Frontal cortex (tissue), 4 donors: ENCODE results near the gene LRRC1. TPM values are rescaled to one million over a fixed set of nuclear protein-coding genes. Genes with fewer than 3 reads are reported as not detected.

Experiments
- DNase-seq, 2 donors: peaks; one replicate each; pipeline ENCODE4 v3.0.0; 2012; ENCODE audit warnings: low spot score in 2 of 2
- FAIRE-seq: peaks from 2 replicates; lab custom pipeline; 2012; peaks lifted over from hg19 to GRCh38; lab: Jason Lieb, UNC
- total RNA-seq: library from RNA; depleted of rRNA; stranded (reverse); fragments of >200 nt; gene quantifications from one replicate; pipeline ENCODE4 v1.2.3, GENCODE V29; 2014
- donor health status: control.
- donor health status: control.
- donor health status: control.

Gene LRRC1
- total RNA-seq, 1 donor from 2014 or later, result 10.6 TPM

DNA sequence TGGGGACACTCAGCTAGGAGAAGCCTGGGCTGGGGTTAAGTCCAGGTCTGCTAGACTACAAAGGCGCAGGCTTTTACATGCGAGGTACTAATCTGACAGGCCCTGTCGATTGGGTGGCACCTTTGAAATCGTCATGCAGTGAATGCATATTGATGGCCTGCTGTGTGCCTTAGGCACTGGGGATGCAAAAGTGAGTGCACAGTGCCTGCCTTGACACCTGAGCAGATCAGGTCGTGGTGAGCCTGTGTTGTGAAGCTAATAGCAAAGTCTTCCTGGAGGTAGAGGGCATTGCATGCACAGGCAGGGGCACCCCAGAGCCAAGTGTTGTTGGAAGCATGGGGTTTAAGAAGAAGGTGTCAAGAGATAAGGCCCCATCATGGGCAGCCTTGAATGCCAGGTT is 16.9 kb downstream of the LRRC1 start:
- FAIRE-seq, result no peak
- no peak for DNase-seq

DNA sequence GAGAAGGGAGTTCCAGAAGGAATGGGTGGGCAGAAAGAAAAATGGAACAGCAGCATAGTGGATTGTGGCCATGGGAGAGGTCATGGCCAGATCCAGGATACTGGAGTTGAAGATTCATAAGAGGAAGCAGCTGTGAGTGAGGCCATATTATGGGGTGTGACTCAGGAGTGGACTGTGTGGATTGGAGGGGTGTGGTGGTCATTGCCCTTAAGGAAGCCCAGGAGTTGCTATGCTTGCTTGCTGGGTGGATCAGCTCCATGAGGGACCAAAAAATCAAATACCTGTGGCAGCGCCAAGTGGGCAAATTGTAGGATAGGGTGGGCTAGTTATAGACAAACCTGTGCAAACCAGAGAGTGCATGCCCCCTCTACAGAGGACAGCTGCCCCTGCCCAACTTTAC is 18.3 kb downstream of the LRRC1 start:
- DNase-seq, result no peak
- FAIRE-seq, result no peak

DNA sequence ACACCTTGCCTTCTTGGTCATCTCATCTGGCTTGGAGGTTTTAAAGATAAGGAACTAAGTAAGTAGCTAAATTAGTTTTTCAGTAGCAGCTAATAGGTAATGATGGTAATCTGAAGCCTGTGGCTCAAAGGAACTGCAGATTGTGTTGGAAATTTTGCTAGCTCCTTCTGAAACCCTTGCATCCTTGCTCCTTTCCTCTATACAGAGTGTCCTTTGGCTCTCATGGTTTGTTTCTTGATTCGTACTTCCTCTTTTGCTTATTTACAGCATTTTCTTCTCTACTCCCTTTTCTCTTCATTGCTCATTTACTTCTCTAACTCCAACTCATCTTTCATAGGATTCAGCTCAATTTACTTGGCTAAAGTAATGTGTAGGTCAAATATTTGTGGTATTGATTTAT is 19.0 kb downstream of the LRRC1 start:
- FAIRE-seq, result no peak
- no peak for DNase-seq

DNA sequence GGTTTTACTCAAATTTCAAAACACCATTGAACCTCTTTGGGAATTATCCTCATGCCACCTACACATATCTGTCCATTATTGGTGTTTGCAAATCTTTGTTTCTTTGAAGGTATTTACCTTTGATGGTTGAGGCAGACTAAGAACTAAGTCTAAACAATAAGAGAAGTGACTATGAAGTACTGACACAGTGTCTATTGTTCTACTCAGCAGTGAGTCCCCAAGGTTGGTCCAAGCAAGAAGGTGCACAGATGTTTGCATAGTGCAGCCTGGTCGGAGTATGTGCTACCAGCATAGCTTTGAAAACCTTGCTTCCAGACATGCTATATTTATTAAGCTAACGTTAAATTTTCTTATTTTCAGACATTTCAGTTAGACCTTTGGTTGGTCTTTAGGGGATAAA is 19.5 kb downstream of the LRRC1 start:
- DNase-seq, result no peak
- no peak for FAIRE-seq

DNA sequence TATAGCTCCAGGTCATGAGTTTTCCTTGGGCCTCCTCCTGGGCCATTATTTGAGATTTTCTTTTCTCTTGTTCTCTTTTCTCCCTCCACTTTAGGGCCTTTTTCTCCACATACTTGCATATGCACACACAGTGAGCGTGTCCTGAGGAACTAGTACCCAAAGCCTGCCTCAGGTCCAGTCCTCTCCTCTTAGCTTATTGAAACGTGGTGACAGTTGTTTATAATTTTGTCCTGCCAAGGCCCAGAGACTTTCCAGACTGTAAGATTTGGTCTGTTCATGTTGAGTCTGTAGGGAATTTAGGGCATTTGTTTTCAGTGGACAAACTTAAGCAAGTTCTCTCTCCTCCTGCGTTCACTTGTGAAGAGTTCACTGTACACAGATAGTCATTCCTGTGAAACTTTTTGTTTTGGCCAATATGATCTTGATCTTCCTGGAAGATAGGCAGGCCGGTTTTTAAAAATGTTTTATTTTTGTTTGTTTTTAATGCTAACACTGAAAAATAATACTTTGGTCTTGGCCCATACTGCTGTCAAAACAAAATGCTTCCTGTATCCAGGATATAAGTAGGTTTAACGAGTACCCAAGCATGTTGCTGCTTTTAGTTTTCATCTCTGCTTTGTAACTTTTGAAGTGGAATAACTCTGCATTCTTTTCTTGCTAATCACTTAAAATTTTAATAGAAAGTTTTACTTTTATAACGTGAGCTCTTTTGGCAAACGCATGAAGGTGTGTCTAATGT is 20.7 kb downstream of the LRRC1 start:
- no peak for FAIRE-seq
- DNase-seq, result no peak

DNA sequence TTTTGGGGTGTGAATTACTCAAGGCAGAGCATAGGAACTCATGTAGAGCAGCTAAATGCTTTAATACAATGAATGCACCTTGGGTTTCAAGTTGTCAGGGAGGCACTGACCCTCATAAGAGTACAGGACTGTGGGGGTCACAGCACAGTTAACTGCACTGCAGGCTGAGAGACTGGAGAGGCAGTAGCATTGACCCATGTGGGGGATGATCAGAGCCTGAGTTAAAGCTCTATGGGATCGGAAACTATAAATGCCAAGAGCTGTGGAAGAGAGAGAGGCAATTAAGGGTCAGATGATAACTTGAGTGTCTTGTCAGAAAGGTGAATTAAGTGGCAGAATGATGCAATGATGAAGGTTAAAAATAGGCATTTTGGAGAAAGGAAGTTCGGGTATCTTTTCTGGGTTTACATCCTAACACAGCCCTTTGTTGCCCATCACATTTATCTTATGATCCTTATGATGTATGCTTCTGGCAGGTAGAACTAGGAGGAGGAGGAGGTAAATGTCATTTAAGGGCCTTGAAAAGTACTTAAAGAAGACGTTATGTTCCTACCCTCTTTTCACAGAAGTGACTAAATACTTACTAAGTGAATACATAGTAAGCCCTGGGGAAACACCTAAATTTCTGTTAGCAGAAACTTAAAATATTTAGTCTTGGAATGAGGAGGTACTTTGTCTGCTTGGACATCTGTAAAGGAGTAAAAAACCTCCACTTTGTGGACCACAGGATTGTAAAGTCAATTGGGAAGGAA is 24.2 kb downstream of the LRRC1 start:
- DNase-seq, result no peak
- FAIRE-seq, result no peak

DNA sequence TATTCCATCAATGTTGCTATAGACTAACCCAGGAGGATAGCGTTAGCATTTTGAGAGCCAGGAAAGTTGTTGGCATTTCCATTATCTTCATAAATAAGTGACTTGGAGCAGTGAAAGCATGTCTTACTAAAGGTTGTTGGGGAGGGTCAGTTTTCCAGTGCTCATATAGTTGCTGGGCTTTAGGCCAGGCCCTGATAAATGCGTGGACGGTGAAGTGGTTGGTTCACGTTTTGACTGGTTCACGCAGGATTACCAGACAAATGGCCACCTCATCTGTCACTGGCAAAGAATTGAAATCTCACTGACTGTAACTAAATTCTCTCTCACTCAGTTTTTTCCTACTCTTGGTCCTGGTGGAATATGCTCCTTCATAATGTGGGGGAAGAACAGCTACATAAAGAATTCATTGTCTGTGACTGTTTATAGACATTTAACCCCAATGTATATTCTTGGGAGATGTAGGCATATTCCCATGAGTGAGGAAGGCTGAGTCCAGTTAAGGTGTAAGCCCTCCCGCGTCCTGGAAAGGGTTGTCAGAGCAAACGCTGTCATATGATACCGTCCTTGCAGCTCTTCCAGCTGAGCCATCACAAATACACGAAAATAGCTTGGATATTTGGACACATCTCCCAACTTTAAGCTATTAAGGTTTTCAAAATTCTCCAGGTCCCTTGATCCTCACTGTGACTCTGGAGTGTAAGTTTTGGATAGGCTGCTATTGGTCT is 27.8 kb downstream of the LRRC1 start:
- FAIRE-seq (no peak), DNase-seq (no peak)

DNA sequence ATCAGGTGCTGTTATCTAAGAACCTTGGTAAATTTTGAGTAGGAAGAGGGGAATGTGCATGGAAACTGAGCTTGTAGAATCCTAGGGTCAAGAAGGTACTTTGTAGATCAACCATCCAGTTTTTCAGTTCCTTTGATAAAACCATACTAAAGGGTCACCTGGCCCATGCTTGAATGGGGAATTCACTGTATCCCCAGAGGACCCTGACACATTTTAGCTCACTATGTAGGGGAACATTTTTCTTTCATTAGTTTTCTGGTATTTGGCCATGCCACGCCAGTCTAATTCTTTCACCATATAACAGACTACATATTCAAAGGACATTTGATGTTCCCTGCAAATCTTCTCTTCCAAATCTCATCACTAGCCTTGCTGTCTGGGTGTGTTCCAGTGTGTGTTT is 29.9 kb downstream of the LRRC1 start:
- DNase-seq, result no peak
- FAIRE-seq, result no peak

DNA sequence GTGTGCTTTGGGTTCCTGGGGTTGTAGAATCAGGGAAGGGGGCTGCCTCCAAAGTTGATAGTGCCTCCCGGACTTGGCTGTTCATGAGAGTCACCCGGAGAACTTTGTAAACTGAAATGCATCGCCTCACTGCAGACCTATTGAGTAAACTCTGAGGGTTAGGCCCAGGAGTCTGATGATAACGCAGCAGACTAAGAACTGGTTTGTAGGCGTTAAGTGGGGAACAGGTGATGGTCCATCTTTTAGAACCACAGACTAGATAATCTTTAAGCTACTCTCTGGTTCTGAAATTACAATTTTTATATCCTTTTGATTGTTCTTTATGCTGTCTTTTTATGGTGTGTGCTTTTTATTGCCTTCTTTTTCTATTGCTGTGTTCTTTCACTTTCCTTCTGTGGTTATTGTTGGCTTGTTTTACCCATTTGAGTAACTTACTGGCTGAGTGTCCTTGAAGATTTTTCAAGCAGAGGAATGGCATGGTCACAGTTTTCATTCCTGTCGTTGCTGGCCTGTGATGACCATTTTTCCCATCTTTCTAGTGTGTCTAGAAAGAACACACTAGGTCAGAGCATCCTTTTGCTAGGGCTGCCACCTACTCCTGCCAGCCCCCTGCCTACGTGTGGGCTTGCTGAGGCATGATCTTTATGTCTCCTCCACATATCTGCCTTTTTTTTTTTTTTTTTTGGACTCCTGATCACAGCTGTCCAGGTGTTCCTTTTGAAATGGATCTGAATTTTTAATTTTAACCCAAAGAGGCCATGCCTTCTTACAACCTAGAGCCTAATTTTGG is 30.9 kb downstream of the LRRC1 start:
- FAIRE-seq, result no peak
- DNase-seq, result no peak

DNA sequence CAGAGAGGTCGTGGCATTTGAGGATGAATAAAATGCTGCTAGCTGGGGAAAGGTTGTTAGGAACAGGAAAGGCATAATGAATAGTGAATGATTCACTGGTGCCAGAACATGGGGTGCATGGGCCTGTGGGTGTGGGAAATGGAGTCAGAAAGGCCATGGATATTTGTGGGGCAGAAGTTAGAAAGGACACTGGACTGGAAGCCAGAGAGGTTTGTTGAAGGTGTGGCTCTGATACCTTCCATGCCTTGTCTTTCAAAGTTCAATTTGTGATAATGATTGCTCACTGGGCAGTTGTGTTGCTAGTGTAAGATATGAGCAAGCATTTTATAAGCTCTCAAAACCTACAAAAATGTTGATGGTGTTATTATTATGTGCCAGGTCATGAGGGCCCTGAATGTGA is 32.7 kb downstream of the LRRC1 start:
- no peak for FAIRE-seq

DNA sequence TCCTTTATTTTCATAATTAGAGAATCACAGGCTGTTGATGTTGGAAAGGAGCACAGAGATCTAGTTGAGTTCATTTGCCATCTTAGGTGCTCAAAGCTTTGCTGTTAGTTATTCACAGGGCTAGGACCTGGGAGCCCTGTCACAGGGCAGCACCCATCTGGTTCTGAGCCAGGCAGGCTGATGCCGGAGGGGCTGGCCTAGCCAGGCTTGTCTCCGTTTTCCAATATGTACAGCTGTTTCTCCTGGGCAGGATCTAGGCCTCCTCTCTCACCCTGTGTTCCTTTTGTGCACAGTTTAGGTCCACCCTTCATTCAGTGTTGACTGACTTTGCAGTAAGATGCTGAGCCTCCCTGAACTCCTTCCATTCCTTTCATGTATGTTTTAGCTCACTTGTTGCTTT is 33.4 kb downstream of the LRRC1 start:
- DNase-seq, result no peak
- FAIRE-seq, result no peak

More for the DNA sequence above, 32.7 kb downstream of the LRRC1 start:
- no peak for DNase-seq

DNA sequence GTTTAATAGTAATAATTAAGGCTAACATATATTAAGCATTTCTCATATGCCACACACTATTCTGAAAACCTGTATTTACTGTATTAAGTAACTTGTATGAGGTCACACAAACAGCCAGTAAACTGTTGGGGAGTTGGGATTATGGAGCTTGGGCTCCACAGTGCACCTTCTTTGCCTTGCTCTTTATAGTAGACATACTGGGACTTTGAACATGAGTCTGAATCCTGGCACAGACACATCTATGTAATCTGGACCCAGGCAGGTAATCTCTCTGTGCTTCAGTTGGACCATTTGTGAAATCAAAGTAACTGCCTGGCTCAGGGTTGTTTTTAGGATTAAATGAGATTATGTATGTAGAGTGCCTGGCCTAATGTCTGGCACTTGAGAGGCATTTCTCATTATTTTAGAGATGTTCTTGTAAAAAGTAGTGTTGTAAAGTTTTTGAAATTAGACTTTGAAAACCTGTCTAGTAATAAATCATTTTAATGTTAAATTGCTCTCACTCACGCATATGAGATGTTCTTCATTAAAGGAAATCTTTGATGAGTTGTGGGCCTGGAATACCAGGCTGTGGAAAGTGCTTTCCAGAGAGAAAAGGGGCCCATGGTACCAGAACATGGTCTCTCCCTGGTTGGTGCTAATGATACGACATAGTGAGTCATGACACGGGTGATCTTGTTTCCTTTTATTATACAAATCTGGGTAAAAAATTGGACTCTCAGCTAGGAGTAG is 34.3 kb downstream of the LRRC1 start:
- FAIRE-seq, result no peak
- DNase-seq, result no peak

DNA sequence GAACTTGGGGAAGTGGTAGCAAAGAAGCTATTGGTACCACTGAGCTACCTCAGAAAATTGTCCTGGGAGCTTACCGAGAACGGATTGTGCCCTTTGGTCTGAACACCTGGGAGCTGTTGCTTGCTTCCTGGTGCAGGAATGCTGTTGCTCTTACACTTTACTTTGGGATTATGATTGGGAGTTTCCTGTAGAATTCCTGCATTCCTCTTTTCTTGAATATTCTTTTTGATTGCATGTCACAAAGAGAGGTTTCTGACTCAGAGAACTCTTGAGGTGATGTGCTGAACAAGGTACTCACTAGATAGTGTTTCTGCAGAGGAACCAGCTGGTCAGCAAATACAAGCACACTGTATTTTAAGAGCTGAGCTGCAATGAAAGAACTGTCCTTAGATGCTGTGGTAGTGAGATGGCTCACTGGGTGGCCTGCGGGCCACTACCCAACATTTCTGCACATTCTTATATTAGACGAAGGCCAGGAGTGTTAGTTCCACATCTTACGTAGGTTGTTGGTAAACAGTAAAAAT is 35.0 kb downstream of the LRRC1 start:
- no peak for FAIRE-seq
- no peak for DNase-seq

DNA sequence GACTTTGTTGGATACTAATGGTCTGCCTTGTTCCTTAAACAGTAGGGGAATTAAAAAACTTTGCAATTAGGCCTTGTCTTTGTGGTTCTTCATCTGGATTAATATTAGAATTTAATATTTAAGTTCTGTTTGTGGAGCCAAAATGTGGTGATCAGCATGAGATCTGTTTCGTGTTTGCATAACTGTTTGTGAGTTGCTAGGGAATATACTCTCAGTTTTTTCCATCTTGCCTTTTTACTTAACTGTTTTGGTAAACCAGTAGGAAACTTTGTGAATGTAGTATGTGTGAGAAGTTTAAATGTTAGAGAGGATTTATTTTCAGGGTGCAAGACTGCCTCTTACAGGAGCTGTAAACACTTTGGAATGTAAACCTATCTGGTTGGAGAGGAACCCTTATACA is 35.6 kb downstream of the LRRC1 start:
- DNase-seq (no peak), FAIRE-seq (no peak)

DNA sequence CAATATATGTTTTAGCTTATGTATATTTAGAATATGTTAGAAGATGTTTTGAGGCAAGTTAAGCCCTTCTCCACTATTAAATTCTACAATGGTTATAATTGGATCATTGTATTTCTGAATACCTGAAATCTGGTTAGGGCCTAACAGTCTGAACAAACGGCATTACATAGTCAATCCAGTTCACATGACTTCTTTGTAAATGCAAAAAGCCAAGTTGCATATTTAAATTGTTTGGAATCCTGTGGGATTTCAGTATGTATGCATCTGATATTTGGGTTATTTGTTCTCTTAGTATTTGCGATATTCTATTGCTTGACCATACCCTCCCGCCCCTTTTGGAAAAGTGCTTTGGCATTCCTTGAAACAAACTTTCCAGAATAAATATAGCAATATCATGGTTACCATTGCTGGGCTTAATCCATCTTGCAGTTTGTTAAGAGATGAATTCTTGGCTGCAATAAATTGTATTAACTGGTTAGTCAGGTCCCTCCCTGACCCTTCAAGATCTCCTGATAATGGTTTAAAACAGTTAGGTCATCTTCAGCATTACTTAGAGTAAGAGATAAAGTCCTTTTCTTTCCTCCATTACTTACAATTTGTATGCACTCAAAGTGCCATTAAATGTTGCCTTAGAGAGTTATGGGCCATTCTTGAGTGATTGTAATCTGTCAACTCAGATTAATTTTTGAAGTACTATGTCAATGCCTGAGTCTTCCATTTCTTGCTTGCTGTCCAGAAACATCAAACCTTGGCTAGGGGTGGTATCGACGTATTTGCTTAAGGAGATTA is 36.5 kb downstream of the LRRC1 start:
- DNase-seq (no peak), FAIRE-seq (no peak)

DNA sequence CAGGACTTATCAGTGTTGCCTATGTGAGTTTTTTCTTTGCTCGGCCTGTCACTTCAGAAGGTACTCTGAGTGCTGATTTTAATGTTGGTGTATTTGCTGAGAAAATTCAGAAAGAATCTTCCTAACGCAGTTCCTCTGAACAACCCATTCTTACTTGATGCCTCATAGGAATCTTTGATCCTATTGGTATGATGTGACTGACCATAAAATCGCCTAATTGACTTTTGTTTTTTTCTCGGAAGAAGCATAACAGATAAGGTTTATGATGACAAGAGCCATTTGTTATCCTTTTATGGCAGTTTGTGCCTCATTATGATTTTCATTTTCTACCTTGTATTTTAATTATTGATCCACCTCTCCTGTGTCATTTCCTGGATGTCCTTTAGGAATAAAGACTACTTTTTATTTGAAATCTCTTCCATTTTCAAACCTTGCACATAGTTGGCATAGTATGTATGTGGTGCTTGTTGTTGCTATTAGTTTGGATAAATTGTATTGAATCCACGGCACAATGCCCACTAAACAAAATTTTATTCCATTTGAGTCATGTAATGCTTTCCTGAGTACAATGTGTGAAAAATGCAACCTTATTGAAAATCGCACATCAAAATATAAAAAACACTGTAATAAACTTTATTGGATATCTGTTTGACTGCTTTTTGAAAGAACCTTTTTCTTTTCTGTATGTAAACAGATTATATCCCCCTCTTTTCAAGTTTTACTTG is 37.3 kb downstream of the LRRC1 start:
- FAIRE-seq (no peak), DNase-seq (no peak)

DNA sequence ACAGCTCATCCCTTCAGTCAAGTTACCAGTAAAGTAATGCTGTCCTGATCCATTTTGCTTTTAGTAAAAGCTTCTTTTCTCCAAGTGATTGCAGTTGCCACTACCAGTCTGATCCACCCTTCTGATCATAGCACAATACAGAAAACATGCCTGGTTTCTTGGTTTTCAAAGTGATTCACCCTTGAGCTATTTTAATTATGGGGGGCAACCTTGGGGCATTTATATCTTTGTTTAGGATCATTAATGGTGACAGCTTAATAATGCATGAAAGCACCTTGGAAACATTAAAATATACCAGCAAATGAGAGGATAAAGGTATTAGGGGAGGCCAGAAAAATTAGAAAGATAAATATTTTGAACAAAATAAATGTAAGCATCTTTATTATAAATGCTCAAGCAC is 38.4 kb downstream of the LRRC1 start:
- no peak for DNase-seq
- no peak for FAIRE-seq

DNA sequence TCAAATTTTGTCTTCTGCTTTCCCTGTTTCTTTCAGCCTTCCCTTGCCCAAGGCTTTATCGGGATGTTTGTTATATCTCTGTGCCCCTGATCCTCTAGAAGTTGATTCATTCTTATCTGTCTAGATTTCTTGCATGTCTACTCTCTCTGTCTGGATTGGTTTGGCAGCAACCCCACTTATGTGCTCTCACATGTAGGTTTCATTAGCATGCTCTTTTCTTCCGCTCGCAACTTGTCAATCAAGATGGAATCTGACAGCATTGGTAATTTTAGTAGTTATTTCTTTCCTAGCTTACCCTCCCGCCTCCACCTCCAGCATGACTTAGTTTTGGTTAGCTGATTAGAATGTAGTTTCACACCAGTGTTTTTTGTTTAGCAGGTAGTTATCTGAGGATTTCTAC is 39.3 kb downstream of the LRRC1 start:
- no peak for DNase-seq
- no peak for FAIRE-seq
